Astrocyte of the hippocampus (primary cell): ENCODE measurements around the gene FUT2.
A peak's percentile ranks its signal among the peaks of the same experiment; 100 is the strongest.
"Not testable (repeated sequence)": the region's sequence is repeated elsewhere in the genome, so short reads cannot be mapped to it uniquely, and the experiment has no call there.

Experiments
- DNase-seq: peaks from one replicate; pipeline ENCODE4 v3.0.0; 2011; ENCODE audit warnings: low read depth, low spot score

FUT2 gene

GRCh38 chr19:48670699-48671445, 24.9 kb upstream of the FUT2 start:
- no peak for DNase-seq

GRCh38 chr19:48671446-48671995, 24.2 kb upstream of the FUT2 start:
- DNase-seq, result no peak

- DNase-seq, result no peak
Observed at GRCh38 chr19:48672994-48673393, 22.8 kb upstream of the FUT2 start, which contains the start of gene NTN5. NTN5 (minus strand) TSS chr19:48673017; CDS start chr19:48670986, 2,031 bp downstream.

GRCh38 chr19:48673436-48674100, 22.2 kb upstream of the FUT2 start:
- no peak for DNase-seq

- no peak for DNase-seq
Observed at GRCh38 chr19:48674216-48674809, 21.5 kb upstream of the FUT2 start.

- DNase-seq, result peak; percentile 91
Observed at GRCh38 chr19:48674921-48675824, 20.6 kb upstream of the FUT2 start.

- DNase-seq, result no peak
Observed at GRCh38 chr19:48676487-48676886, 19.3 kb upstream of the FUT2 start.

- no peak for DNase-seq
Observed at GRCh38 chr19:48676887-48677286, 18.9 kb upstream of the FUT2 start.

- DNase-seq, result no peak
Observed at GRCh38 chr19:48678201-48678600, 17.6 kb upstream of the FUT2 start.

GRCh38 chr19:48680006-48680405, 15.8 kb upstream of the FUT2 start:
- not testable (repeated sequence) for DNase-seq

GRCh38 chr19:48680436-48681126, 15.2 kb upstream of the FUT2 start:
- no peak for DNase-seq

GRCh38 chr19:48681127-48681470, 14.7 kb upstream of the FUT2 start:
- peak; percentile 94 for DNase-seq

- peak; percentile 55 for DNase-seq
Observed at GRCh38 chr19:48683349-48683748, 12.4 kb upstream of the FUT2 start.

- no peak for DNase-seq
Observed at GRCh38 chr19:48685583-48685982, 10.2 kb upstream of the FUT2 start.

- DNase-seq, result no peak
Observed at GRCh38 chr19:48686088-48686487, 9.7 kb upstream of the FUT2 start.

- not testable (repeated sequence) for DNase-seq
Observed at GRCh38 chr19:48686637-48687036, 9.1 kb upstream of the FUT2 start.

- no peak for DNase-seq
Observed at GRCh38 chr19:48687776-48688175, 8.0 kb upstream of the FUT2 start.

GRCh38 chr19:48689449-48689848, 6.3 kb upstream of the FUT2 start:
- no peak for DNase-seq

- not testable (repeated sequence) for DNase-seq
Observed at GRCh38 chr19:48693629-48694028, 2.1 kb upstream of the FUT2 start.

GRCh38 chr19:48696353-48697010, 711 bp downstream of the FUT2 start:
- DNase-seq, result no peak
